Measurements from ENCODE around the gene RTN1.
A peak's percentile ranks its signal among the peaks of the same experiment; 100 is the strongest.

The RTN1 gene

DNA sequence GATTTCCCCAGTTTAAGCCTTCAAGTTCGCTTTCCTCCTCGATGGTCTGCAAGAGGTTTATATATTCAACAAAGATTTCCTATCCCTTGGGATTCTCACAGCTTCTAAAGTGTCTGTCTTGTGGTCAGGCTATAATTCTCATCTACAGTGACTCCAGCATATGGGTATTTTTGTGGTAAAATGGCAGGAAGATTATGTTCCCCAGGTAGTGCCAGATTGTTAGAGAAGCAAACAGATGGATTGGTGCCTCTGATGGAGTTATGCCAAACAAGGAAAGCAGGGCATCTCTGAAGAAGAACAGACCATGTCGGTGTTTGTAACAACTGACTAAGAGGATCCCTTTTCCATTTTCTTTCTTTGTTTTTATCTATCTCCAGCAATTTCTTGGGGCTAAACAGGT, 288.4 kb downstream of the RTN1 start:
- no peak overlapping the region for H3K4me3 ChIP-seq (ENCODE audit: control insufficient read depth, low read depth, low read length)
- TF ChIP-seq, protein P1, sequence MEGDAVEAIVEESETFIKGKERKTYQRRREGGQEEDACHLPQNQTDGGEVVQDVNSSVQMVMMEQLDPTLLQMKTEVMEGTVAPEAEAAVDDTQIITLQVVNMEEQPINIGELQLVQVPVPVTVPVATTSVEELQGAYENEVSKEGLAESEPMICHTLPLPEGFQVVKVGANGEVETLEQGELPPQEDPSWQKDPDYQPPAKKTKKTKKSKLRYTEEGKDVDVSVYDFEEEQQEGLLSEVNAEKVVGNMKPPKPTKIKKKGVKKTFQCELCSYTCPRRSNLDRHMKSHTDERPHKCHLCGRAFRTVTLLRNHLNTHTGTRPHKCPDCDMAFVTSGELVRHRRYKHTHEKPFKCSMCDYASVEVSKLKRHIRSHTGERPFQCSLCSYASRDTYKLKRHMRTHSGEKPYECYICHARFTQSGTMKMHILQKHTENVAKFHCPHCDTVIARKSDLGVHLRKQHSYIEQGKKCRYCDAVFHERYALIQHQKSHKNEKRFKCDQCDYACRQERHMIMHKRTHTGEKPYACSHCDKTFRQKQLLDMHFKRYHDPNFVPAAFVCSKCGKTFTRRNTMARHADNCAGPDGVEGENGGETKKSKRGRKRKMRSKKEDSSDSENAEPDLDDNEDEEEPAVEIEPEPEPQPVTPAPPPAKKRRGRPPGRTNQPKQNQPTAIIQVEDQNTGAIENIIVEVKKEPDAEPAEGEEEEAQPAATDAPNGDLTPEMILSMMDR (IDR thresholded peaks at IDR 0.05; ENCODE audit: control insufficient read depth, insufficient read depth, low read depth, low read length, missing control alignments): no peak
- DNase-seq (ENCODE audit: low read depth): no peak

DNA sequence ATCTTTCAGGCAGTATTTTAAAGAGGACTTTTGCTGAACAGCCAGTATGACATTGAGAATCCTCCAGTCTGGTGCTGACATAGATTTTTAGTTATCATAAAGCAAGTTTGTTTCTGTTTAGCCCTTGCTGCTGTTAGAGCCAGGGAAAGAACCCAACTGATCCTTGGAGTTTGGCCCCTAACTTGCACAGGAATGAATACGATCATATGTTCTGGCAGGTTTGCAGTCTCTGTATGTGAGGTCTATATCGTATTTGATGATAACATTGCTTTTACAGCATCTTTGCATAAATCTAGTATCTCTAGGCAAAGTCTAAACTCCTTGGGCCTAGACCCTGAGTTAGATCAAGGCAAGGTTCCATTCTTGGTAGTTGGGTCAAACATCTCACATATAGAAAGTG, 289.7 kb downstream of the RTN1 start:
- H3K4me3 ChIP-seq (ENCODE audit: control insufficient read depth, low read depth, low read length): no peak overlapping the region

DNA sequence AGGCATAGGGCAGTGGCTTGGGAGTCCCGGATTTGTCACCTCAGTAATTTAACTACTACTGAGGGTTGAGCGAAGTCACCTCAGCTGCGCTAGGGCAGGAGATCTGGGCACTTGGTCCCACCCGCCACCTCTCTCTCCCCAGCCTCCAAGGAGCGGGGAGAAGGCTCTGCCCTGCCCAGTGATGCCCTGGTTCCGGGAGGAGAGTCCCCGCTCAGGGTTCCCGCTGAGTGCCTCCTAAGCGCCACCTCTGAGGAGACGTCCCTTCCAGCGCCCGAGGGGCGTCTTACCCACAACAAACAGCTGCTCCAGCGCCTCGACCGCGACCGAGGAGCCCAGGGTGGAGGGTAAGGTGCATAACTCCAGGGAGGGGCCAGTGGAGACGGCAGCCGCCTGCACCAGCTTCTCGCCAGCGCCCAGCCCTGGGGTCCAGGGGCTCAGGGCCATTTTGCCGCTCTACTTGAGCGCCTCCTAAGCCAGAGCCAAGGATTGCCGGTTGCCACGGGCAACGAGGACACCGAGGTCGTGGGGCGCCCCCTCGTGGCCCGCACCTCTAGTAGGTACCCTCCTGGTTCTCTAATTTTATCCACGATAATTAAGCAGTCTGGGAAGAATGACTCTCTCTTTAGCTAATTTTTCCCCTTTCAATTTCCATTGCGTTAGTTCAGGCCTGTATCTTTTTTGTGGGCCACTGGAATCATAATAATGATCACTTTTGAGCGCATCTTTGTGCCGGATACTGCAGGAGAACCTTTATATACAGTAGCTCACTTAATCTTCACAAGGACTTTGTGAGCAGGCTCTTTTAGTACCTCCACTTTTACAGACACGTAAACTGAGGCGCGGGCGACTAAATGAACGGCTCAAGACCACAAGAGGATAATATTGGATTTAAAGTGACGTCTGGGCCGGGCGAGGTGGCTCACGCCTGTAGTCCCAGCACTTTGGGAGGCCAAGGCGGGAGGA, 294.0 kb downstream of the RTN1 start, which contains the start of gene CCDC175:
TSS of gene CCDC175 (minus strand) at position 481 of the 963 bp plus-strand sequence. CDS start at position 444, 37 bp downstream.
- H3K4me3 ChIP-seq (ENCODE audit: control insufficient read depth, low read depth, low read length): peak within 1 kb of the TSS; percentile 34
- DNase-seq (ENCODE audit: low read depth): peak; percentile 21
- TF ChIP-seq, protein P1 (IDR thresholded peaks at IDR 0.05; ENCODE audit: control insufficient read depth, insufficient read depth, low read depth, low read length, missing control alignments): peak; percentile 78

More for the DNA sequence above, 289.7 kb downstream of the RTN1 start:
- TF ChIP-seq, protein P1 (IDR thresholded peaks at IDR 0.05; ENCODE audit: control insufficient read depth, insufficient read depth, low read depth, low read length, missing control alignments): no peak
- no peak for DNase-seq (ENCODE audit: low read depth)

DNA sequence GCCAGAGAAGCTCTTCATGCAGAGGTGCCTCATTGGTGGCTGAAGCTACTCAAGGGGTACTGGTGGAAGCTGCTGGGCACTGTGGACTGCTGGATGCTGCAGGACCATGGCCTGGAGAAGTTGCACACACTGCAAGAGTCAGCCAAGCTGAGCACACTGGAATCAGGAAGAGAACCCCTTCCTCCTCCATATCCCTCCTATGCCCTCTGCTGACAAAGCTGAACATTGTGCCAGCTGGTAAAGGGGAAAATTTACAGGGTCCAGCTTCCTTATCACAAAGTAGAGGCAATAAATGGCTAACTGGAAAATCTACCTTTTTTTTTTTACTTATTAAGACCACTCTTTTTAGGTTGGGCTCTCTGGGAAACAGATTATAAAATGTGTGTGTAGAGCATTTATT, 300.5 kb downstream of the RTN1 start:
- no peak for DNase-seq (ENCODE audit: low read depth)
- TF ChIP-seq, protein P1 (IDR thresholded peaks at IDR 0.05; ENCODE audit: control insufficient read depth, insufficient read depth, low read depth, low read length, missing control alignments): peak; percentile 6
- H3K4me3 ChIP-seq (ENCODE audit: control insufficient read depth, low read depth, low read length): no peak overlapping the region

DNA sequence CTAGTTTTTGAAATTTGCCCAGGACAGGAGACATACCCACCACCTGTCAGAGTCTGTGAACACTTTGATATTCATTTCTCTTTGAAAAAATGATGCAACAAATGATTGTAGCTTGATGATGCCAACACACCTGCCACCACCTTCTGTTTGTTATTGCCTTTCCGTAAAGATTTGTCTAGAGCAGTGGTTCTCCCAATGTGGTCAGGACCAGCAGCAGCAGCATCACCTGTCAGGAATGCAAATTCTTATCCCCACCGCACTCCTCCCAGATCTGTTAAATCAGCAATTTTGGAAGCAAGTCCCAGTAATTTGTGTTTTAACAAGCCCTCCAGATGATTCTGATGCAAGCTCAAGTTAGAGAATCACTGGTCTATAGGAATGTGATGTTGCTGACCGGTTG, 303.9 kb downstream of the RTN1 start:
- TF ChIP-seq, protein P1 (IDR thresholded peaks at IDR 0.05; ENCODE audit: control insufficient read depth, insufficient read depth, low read depth, low read length, missing control alignments): no peak
- DNase-seq (ENCODE audit: low read depth): no peak
- no peak overlapping the region for H3K4me3 ChIP-seq (ENCODE audit: control insufficient read depth, low read depth, low read length)

DNA sequence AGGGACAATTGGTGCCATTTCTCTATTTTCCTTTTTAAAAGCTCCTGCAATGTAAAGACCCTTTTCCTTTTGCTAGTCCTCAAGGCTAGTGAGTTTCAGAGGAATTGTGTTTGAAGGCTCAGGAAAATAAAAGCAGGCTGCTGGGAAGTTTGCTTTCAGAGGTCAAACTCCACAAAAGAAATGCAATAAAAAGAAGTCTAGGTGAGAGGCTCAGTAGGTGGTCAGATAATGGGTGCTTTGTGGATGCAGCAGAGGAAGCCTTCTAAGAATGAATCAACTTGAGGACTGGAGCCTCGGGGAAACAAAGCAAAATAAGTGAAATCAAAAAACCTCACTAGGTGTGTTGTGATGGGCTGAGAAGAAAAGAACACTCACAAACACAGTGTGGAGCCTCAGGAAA, 304.3 kb downstream of the RTN1 start:
- DNase-seq (ENCODE audit: low read depth): no peak
- TF ChIP-seq, protein P1 (IDR thresholded peaks at IDR 0.05; ENCODE audit: control insufficient read depth, insufficient read depth, low read depth, low read length, missing control alignments): no peak
- H3K4me3 ChIP-seq (ENCODE audit: control insufficient read depth, low read depth, low read length): no peak overlapping the region
